Panc1 (cell line): ENCODE data around the gene LGALS12. TPM values are rescaled to one million over a fixed set of nuclear protein-coding genes. Genes with fewer than 3 reads are reported as not detected.

Experiments
- ATAC-seq: fragments of 200-7000 bp; cut with Tn5 transposase; 2 replicates; pipeline ENCODE4 v1.9.1; 2020; ENCODE audit warnings: mild to moderate bottlenecking, moderate library complexity
- Bru-seq: library from RNA; stranded (reverse); fragments of 400-500 nt; gene quantifications from one replicate; lab custom pipeline; 2021; lab: Mats Ljungman, UMichigan
- BruChase-seq, 2 experiments: library from RNA; stranded (reverse); fragments of 400-500 nt; gene quantifications; one replicate each; lab custom pipeline; 2021; lab: Mats Ljungman, UMichigan
- BruUV-seq: library from RNA; stranded (reverse); fragments of 400-500 nt; replicated peaks from 2 replicates; lab custom pipeline; 2021; lab: Mats Ljungman, UMichigan
- CTCF ChIA-PET: fragments of 300-600 bp; sonication (Branson Sonifier 250); formaldehyde crosslinking; loops from one replicate; lab custom pipeline; 2022; ENCODE audit warnings: antibody characterized with exemption; lab: Charles Lee
- POLR2A ChIA-PET: fragments of 300-600 bp; sonication (Branson Sonifier 250); formaldehyde crosslinking; loops from one replicate; lab custom pipeline; 2022; ENCODE audit warnings: antibody characterized with exemption; lab: Charles Lee
- DNase-seq: peaks from one replicate; pipeline ENCODE4 v3.0.0-alpha.2; 2010; ENCODE audit warnings: low read depth, low spot score
- H3K27ac ChIP-seq: 2 replicates; pipeline ENCODE4 v1.5.1; 2011; ENCODE audit warnings: mild to moderate bottlenecking, low read length, inconsistent platforms
- H3K27me3 ChIP-seq: fragments of 200-500 bp; sonication (Bioruptor generic); 2 replicates; pipeline ENCODE4 v1.6.0; 2014; ENCODE audit warnings: low read length, inconsistent platforms; ENCODE audit not compliant: control insufficient read depth, insufficient read depth
- H3K36me3 ChIP-seq: fragments of 200-500 bp; sonication (Bioruptor generic); 2 replicates; pipeline ENCODE4 v1.5.1; 2014; ENCODE audit warnings: inconsistent platforms, mild to moderate bottlenecking, low read length, moderate library complexity; ENCODE audit not compliant: control insufficient read depth, insufficient read depth
- H3K4me1 ChIP-seq: 2 replicates; pipeline ENCODE4 v1.5.1; 2011; ENCODE audit warnings: inconsistent platforms, mild to moderate bottlenecking, low read length, moderate library complexity; ENCODE audit not compliant: control insufficient read depth, insufficient read depth
- H3K4me3 ChIP-seq, 2 experiments: 2 replicates each; pipeline ENCODE4 v1.5.1; 2011 to 2012; ENCODE audit warnings: low read depth in 2 of 2, low read length in 2 of 2, mild to moderate bottlenecking in 2 of 2, inconsistent platforms in 1 of 2, moderate library complexity in 1 of 2
- H3K9me3 ChIP-seq: fragments of 200-500 bp; sonication (Bioruptor generic); 2 replicates; pipeline ENCODE4 v1.5.1; 2014; ENCODE audit warnings: low read depth, mild to moderate bottlenecking, inconsistent platforms, low read length, moderate library complexity; ENCODE audit not compliant: control insufficient read depth, insufficient read depth
- POLR2AphosphoS5 ChIP-seq: IDR thresholded peaks from 2 replicates; pipeline ENCODE4 v1.6.1; 2012; ENCODE audit warnings: mild to moderate bottlenecking, low read depth, low read length, moderate library complexity
- SIN3A ChIP-seq: IDR thresholded peaks from 2 replicates; pipeline ENCODE4 v1.6.1; 2012; ENCODE audit warnings: low read depth, mild to moderate bottlenecking, low read length, moderate library complexity, borderline replicate concordance; ENCODE audit not compliant: insufficient read depth
- TCF7L2 ChIP-seq: IDR thresholded peaks from 2 replicates; pipeline ENCODE4 v1.6.1; 2011; ENCODE audit warnings: mild to moderate bottlenecking, low read depth, low read length, inconsistent platforms
- in situ Hi-C: cut with HindIII; loops from 2 replicates; pipeline ENCODE4 v1.10.0; 2016; ENCODE audit warnings: low sequenced_read_pairs, low pct_unique_long_range_greater_than_20kb
- intact Hi-C: fragments of 100-400 bp; cut with micrococcal nuclease; formaldehyde crosslinking; loops from one replicate; pipeline ENCODE4 v1.10.0; 2022; ENCODE audit not compliant: unreplicated experiment
- long read RNA-seq: library from polyadenylated mRNA; unstranded; transcript quantifications from one replicate; pipeline ENCODE4 v2.0.0, GENCODE V29; 2021; ENCODE audit not compliant: unreplicated experiment
- polyA plus RNA-seq: library from polyadenylated mRNA; unstranded; fragments of >200 nt; gene quantifications from one replicate; pipeline ENCODE4 v1.2.1, GENCODE V29; 2012; ENCODE audit warnings: missing spikeins; ENCODE audit not compliant: insufficient read length
- total RNA-seq: library from RNA; stranded (reverse); gene quantifications from one replicate; pipeline ENCODE4 v1.2.1, GENCODE V29; 2021; ENCODE audit not compliant: unreplicated experiment
- TF ChIP-seq, protein P1 (sequence below): fragments of 450-650 bp; IDR thresholded peaks from 2 replicates; pipeline ENCODE4 v1.5.1; 2017; ENCODE audit warnings: mild to moderate bottlenecking
- TF ChIP-seq, protein P2 (sequence below), 2 experiments: IDR thresholded peaks; 2 replicates each; pipeline ENCODE4 v1.6.1; 2011 to 2012; ENCODE audit warnings: low read depth in 2 of 2, control low read depth in 1 of 2, low read length in 1 of 2, mild to moderate bottlenecking in 1 of 2, moderate library complexity in 1 of 2; ENCODE audit not compliant: insufficient read depth in 1 of 2

Gene LGALS12, protein sequence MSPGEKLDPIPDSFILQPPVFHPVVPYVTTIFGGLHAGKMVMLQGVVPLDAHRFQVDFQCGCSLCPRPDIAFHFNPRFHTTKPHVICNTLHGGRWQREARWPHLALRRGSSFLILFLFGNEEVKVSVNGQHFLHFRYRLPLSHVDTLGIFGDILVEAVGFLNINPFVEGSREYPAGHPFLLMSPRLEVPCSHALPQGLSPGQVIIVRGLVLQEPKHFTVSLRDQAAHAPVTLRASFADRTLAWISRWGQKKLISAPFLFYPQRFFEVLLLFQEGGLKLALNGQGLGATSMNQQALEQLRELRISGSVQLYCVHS
- total RNA-seq (not detected), Bru-seq, nascent RNA (not detected), BruChase-seq, experiment 1, labeled RNA remaining after a 2-hour chase (not detected), BruChase-seq, experiment 2, labeled RNA remaining after a 6-hour chase (not detected)
- polyA plus RNA-seq: not detected
- long read RNA-seq: 0 reads

DNA sequence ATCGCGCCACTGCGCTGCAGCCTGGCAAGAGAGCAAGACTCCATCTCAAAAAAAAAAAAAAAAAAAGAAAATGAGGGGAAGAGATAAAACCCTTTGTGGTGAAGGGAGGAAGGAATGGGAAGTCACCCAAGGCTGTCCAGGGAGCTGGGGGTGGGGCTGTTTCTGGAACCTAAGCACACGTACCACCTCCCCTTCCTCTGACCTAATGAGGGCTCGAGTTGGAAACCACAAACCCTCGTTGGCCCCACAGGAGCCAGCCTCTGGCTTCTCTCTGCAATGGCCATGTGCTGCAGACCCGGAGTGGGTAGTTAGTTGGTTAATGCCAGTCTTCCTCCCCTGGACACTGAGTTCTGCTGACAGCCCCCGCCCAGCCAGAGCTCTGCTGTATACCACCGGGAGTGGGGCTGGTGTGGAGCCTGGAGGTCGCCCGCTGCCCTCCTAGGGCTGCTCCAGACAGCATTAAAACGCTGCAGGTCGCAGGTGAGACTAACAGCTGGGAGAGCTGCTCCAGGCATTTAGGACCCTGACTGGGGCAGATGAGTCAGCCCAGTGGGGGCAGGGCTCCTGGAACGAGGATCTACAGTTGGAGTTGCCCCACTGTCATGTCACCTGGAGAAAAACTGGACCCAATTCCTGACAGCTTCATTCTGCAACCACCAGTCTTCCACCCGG lies at the start of gene LGALS12:
TSS of gene LGALS12 (plus strand) at position 228 of the 672 bp plus-strand sequence. CDS start at position 603, 375 bp downstream.
- H3K36me3 ChIP-seq: no peaks in the 10 kb centered on the region
- intact Hi-C loops: no loop called here
- no TSS peak for BruUV-seq
- POLR2A ChIA-PET: interaction anchor here (0.5 kb wide), 1 partner anchor 14 kb away, joined by 7 read pairs; no protein-coding TSS in a partner anchor
- no peak within 1 kb of the TSS for H3K4me3 ChIP-seq
- no peaks in the 10 kb centered on the region for H3K9me3 ChIP-seq
- no peak for TF ChIP-seq POLR2AphosphoS5
- TF ChIP-seq, protein P1, sequence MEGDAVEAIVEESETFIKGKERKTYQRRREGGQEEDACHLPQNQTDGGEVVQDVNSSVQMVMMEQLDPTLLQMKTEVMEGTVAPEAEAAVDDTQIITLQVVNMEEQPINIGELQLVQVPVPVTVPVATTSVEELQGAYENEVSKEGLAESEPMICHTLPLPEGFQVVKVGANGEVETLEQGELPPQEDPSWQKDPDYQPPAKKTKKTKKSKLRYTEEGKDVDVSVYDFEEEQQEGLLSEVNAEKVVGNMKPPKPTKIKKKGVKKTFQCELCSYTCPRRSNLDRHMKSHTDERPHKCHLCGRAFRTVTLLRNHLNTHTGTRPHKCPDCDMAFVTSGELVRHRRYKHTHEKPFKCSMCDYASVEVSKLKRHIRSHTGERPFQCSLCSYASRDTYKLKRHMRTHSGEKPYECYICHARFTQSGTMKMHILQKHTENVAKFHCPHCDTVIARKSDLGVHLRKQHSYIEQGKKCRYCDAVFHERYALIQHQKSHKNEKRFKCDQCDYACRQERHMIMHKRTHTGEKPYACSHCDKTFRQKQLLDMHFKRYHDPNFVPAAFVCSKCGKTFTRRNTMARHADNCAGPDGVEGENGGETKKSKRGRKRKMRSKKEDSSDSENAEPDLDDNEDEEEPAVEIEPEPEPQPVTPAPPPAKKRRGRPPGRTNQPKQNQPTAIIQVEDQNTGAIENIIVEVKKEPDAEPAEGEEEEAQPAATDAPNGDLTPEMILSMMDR: no peak
- TF ChIP-seq TCF7L2: no peak
- TF ChIP-seq SIN3A: no peak
- TF ChIP-seq, protein P2, sequence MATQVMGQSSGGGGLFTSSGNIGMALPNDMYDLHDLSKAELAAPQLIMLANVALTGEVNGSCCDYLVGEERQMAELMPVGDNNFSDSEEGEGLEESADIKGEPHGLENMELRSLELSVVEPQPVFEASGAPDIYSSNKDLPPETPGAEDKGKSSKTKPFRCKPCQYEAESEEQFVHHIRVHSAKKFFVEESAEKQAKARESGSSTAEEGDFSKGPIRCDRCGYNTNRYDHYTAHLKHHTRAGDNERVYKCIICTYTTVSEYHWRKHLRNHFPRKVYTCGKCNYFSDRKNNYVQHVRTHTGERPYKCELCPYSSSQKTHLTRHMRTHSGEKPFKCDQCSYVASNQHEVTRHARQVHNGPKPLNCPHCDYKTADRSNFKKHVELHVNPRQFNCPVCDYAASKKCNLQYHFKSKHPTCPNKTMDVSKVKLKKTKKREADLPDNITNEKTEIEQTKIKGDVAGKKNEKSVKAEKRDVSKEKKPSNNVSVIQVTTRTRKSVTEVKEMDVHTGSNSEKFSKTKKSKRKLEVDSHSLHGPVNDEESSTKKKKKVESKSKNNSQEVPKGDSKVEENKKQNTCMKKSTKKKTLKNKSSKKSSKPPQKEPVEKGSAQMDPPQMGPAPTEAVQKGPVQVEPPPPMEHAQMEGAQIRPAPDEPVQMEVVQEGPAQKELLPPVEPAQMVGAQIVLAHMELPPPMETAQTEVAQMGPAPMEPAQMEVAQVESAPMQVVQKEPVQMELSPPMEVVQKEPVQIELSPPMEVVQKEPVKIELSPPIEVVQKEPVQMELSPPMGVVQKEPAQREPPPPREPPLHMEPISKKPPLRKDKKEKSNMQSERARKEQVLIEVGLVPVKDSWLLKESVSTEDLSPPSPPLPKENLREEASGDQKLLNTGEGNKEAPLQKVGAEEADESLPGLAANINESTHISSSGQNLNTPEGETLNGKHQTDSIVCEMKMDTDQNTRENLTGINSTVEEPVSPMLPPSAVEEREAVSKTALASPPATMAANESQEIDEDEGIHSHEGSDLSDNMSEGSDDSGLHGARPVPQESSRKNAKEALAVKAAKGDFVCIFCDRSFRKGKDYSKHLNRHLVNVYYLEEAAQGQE (IDR thresholded peaks at IDR 0.05; ENCODE audit: insufficient read depth in 1 of 2, low read depth in 2 of 2, low read length in 1 of 2): no peak
- DNase-seq (no peak), ATAC-seq (no peak)
- no peaks in the 10 kb centered on the region for H3K27me3 ChIP-seq
- H3K27ac ChIP-seq: no peak within 1 kb of the TSS
- CTCF ChIA-PET: no interaction called here
- in situ Hi-C loops: no loop called here
- H3K4me1 ChIP-seq: no peaks in the 10 kb centered on the region

DNA sequence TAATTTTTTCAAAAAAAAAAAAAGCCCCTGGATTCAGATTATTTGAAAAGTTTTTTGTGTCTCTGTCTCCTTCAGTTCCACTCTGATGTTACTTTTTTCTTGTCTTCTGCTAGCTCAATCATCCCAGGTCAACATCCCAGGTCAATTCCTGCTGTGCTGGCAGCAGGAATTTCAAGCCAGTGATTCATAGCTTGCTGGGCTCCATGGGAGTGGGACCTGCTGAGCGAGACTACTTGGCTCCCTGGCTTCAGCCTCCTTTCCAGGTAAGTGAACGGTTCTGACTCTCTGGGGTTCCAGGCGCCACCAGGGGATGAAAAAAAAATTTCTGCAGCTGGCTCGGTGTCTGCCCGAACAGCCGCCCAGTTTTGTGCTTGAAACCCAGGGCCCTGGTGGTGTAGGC lies 46.3 kb upstream of the LGALS12 start:
- TF ChIP-seq TCF7L2: no peak
- TF ChIP-seq POLR2AphosphoS5: no peak
- TF ChIP-seq, protein P1: no peak
- TF ChIP-seq SIN3A: no peak
- TF ChIP-seq, protein P2 (IDR thresholded peaks at IDR 0.05; ENCODE audit: insufficient read depth in 1 of 2, low read depth in 2 of 2, low read length in 1 of 2): no peak
- no peaks in the 10 kb centered on the region for H3K4me1 ChIP-seq
- intact Hi-C loops (no loop called here), in situ Hi-C loops (no loop called here)
- DNase-seq: no peak
- no peaks in the 10 kb centered on the region for H3K36me3 ChIP-seq
- H3K4me3 ChIP-seq: no peak overlapping the region
- POLR2A ChIA-PET: interaction anchor here (0.5 kb wide), 1 partner anchor 170 kb away, joined by 5 read pairs; no protein-coding TSS in a partner anchor
- H3K27me3 ChIP-seq: peaks cover 2% of the 10 kb centered on the region; the same call in 1 of the 2 replicates
- no TSS peak for BruUV-seq
- CTCF ChIA-PET: no interaction called here
- no peak overlapping the region for H3K27ac ChIP-seq
- H3K9me3 ChIP-seq: no peaks in the 10 kb centered on the region
- no peak for ATAC-seq
